LoVo (cell line): ENCODE data around the gene DPYD.
A peak's percentile ranks its signal among the peaks of the same experiment; 100 is the strongest.
"Not testable (repeated sequence)": the region's sequence is repeated elsewhere in the genome, so short reads cannot be mapped to it uniquely, and the experiment has no call there.

Experiments used
- DNase-seq: peaks from one replicate; pipeline ENCODE4 v3.0.0-alpha.2; 2016; ENCODE audit warnings: low spot score

The DPYD gene

DNA sequence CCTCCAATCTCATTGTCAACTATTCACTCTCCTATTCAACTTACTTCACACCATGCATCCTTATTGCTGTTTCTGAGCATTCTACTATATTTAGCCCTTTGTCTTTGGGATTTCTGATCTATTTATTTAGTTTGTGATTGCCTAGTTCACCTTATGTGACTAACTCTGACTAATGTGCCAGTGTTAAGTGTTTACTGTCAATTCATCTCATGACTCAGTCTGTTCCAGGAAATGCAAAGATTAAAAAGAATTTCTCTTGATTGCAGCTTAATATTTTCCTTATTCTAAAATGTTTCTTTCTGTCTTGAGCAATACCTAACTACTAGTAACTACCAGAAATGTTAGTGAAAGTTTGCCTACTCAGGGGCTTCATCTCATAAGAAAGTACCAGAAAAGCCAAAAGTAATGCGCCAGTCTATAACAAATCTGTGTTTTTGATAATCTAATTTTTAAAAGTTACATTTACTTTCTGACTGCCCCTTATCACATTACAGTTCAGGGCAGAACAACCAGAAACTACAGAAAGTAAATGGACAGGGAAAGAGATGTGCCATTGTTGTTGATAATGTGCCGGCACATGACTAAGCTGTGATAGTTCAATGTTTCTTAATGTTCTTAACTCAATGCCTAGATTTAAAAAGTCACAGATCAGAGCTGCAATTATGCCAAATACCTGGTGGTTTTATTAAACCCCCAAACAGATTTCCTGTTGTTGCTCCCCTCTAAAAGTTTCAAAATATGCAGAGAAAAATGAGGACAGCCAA is 642.8 kb downstream of the DPYD start:
- peak; percentile 54 for DNase-seq

- no peak for DNase-seq
Measured at GRCh38 chr1:97271916-97272788, 648.7 kb downstream of the DPYD start.

GRCh38 chr1:97270508-97271307 is 650.1 kb downstream of the DPYD start:
- DNase-seq: no peak

GRCh38 chr1:97265630-97266029 is 655.2 kb downstream of the DPYD start:
- DNase-seq: no peak

DNA sequence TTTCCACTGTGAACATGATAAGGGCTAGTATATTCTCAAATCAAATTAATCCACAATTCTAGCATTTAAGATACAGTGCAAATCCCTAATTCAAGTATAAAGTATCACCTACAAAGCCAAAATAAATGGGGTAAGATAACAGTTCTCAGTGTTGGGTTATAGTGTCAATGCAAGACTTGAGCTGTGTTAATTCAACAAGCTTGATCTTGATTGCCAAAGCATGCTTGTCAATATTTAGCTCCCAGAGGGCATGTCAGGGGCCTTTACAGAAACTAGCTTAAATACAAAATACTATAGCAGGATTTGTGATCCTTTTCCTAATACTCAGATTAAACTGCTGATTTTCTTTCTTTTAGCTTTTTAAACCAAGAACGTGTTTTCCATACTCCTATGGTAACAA is 658.0 kb downstream of the DPYD start:
- no peak for DNase-seq

GRCh38 chr1:97258597-97258996 is 662.2 kb downstream of the DPYD start:
- no peak for DNase-seq

DNA sequence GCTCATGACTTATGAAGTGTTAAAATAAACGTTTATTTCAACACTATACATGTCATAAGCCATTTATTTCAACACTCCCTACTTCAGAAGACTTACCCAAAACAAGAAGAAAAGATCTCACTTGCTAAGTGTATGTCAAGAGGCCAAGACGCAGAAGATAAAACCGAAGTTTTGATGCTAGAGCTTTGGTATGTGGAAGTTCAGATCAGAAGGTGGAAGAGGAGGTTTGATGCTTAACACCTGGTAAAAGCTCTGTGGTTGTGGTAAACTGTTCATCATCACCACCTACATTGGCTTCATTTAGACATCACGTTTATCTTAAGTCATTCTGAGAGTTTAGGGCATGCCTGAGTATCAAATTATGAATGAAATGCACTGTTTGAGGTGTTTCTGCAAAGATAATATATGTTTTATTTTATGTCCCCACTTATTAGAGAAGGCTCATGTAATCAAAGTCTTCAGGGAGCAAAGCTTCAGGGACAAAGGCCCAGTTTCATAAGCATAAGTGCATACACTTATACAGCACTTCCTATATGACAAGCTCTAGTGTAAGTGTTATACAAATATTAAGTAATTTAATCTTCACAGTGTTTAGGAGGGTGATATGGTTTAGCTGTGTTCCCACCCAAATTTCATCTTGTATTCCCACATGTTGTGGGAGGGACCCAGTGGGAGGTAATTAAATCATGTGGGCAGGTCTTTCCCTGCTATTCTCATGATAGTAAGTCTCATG is 665.9 kb downstream of the DPYD start:
- DNase-seq: no peak

DNA sequence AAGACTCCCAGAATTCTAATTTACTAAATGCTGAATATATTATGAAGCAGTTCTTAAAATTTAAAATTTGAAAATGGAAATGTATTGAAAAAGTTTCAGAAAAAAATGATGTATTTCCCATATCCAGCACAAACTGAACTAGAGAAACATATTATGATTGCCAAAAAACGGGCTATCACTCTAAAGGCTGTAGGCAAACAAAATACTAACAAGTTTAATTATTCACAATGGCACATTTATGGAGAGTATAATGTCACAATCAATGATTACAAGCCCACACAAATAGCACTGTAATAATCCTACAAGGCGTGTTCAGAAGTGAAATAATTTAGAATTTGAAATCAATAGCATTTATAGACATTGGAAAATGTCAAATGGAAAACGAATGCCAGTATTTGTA is 667.9 kb downstream of the DPYD start:
- no peak for DNase-seq

GRCh38 chr1:97252076-97252475 is 668.8 kb downstream of the DPYD start:
- DNase-seq: no peak

- no peak for DNase-seq
Measured at GRCh38 chr1:97247196-97247595, 673.6 kb downstream of the DPYD start.

GRCh38 chr1:97245682-97246081 is 675.2 kb downstream of the DPYD start:
- no peak for DNase-seq

DNA sequence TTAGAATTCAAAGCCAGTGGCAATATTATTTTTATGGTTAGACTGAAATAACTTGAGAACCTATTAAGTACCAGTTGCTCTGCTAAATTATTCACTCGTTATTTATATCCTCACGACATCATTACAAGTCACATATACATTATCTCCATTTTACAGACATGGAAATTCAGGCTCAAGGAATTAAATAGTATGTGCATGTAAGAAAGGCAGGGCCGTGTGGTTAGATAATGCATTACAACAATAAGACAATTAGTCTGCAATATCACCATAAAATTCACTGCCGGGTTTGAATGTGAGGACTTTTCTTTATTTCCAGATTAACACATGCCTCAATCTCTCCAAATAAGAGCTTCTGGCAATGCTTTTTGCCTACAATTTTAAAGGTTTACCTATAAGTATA is 675.8 kb downstream of the DPYD start:
- DNase-seq: no peak

- peak; percentile 20 for DNase-seq
Measured at GRCh38 chr1:97243973-97244560, 676.8 kb downstream of the DPYD start.

DNA sequence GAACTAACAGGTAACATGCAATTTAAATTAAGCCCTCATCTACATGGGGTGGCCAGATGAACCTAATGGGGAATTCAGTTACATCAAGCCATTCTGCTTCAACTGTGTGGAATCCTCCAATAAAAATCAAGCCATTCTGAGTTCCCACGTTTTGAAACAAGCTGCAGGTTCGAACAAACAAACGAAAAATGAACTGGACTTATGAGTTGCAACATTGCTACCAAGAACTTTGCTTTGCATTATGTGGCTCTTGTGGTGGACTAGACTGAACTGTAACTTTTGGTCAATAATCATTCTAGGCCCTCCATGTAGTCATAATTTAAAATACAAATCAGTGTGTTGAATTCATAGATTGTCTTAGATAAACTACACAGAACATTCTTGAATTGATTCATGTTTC is 682.0 kb downstream of the DPYD start:
- no peak for DNase-seq

DNA sequence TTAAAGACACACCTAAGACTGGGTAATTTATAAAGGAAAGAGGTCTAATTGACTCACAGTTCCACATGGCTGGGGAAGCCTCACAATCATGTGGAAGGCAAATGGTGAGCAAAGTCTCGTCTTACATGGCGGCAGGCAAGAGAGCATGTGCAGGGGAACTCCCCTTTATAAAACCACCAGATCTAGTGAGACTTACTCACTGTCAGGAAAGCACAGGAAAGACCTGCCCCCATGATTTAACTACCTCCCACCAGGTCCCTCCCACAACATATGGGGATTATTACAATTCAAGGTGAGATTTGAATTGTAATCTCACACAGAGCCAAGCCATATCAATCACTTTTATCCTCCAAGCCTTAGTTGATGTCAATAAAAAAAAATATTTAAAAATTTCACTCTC is 689.5 kb downstream of the DPYD start:
- not testable (repeated sequence) for DNase-seq

DNA sequence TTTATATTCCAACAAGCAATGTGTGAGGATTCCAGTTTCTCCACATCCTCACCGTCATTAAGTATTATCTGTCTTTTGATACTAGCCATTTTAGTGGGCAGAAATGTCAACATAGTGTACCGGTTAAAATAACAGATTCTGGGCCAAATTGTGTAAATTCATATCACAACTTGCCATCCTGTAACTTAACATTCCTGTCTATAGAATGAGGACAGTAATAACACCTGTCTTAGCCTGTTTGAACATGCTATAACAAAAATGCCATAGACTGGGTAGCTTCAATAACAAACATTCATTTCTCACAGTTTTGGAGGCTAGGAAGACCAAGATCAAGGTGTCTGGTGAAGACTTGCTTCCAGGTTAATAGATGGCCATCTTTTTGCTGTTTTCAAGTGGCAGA is 708.2 kb downstream of the DPYD start:
- DNase-seq: no peak

GRCh38 chr1:97210307-97210706 is 710.5 kb downstream of the DPYD start:
- no peak for DNase-seq

- DNase-seq: no peak
Measured at GRCh38 chr1:97209381-97209957, 711.4 kb downstream of the DPYD start.

- DNase-seq: no peak
Measured at GRCh38 chr1:97207868-97208267, 713.0 kb downstream of the DPYD start.

- DNase-seq: no peak
Measured at GRCh38 chr1:97204468-97204867, 716.4 kb downstream of the DPYD start.
